ENCODE measurements around the gene MYZAP.

The MYZAP gene

DNA sequence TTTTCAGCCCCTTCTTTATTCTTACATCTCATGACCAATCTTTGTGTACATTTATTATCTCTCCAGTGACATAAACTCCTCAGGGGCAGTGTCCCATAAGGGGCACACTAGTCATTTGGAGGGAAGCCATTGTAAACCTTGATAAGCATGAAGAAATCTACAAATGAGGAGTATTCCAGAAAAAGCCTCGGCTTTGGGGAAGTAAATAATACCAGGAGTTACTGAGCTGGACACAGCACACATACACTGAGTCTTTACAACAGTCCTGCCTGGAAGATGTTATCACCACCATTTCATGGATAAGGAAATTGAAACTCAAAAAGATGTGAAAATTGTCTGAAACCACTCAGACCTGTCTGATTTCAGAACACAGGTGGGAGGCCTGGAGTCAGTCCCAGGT lies 99.4 kb downstream of the MYZAP start:
- DNase-seq (ENCODE audit: low read depth in 3 of 3, low spot score in 1 of 3), result no peak

DNA sequence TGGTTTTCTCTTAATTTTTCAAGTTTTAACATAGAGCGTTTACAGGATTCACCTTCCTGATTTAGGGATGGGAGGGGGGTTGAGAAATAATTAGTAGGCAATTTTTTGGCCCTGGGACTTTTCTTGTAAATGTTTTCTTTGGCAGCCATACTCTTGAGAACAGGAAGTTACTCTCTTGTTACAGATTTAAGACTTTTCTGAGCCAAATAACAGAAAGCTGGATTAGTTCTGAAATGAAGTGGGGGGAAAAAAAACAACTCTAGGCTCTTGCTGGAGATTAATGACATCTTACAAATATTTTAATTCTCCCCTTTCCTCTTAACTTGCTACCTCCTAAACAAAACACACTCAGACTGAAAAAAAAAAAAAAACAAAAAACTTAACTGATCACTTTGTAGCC lies 101.0 kb downstream of the MYZAP start:
- no peak for DNase-seq (ENCODE audit: low read depth in 3 of 3, low spot score in 1 of 3)

DNA sequence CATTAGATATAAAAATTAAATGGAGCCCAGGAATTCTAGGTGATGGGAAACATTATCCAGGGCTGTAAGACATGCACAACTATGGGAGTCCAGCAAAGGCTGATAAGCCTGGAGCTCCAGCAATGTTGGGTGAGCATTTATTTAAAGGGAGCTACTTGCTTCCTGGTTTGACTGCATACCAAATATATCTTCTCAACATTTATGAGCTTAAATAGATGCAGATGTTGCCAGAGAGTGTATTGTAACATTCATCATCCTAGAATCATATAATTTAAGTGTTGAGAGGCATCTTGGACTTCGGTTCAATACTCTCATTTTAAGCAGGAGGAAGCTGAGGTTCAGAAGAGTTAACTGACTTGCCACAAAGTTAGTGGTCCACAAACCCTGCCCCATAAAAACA lies 102.6 kb downstream of the MYZAP start:
- no peak for DNase-seq (ENCODE audit: low read depth in 3 of 3, low spot score in 1 of 3)

DNA sequence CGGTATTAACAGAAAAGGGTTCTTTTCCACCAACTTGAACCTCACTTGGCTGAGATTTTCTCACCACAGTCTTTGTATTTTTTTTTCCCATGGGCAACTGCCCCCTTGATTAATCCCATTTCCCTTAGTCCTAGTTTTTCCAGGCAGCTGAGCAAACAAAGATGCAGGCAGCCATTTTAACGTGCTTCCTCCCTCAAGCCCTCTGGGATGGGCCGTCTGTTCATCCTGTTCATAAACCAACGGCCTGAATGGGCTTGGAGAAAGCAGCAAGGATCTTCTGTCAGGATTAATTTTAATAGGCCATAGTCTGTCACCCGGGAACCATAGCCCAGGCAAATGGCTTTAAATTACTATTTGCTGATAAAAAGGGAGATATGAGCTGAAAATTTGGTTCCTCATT lies 104.4 kb downstream of the MYZAP start:
- no peak for DNase-seq (ENCODE audit: low read depth in 3 of 3, low spot score in 1 of 3)

DNA sequence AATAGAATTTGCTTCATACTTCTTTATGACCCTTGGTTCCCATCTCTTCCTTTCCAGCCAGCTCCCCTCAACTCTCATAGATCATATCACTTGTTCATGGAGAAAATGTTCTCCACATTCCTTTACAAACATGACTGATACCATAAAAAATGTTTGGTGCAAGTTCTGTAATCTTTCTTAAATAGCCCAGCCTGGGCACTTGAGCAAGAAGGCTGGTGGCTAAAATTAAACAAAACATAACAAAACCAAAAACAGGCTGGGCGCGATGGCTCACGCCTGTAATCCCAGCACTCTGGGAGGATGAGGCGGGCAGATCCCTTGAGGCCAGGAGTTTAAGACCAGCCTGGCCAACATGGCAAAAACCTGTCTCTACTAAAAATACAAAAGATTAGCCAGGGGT lies 105.9 kb downstream of the MYZAP start:
- DNase-seq (ENCODE audit: low read depth in 3 of 3, low spot score in 1 of 3), result no peak

DNA sequence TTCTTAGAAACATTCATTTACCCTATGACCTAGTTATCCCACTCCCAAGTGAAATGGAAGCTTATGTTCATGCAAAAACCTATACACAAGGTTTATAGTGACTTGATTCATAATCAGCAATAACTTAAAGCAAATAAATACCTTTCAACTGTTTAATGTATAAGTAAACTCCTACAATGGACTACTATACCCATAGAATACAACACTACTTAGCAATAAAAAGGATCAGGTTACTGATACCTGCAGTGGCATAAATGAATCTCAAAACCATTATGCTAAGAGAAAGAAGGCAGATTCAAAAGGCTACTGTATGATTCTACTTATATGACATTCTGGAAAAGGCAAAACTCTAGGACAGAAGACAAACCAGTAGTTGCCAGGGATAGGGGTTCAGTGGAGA lies 106.5 kb downstream of the MYZAP start:
- no peak for DNase-seq (ENCODE audit: low read depth in 3 of 3, low spot score in 1 of 3)

DNA sequence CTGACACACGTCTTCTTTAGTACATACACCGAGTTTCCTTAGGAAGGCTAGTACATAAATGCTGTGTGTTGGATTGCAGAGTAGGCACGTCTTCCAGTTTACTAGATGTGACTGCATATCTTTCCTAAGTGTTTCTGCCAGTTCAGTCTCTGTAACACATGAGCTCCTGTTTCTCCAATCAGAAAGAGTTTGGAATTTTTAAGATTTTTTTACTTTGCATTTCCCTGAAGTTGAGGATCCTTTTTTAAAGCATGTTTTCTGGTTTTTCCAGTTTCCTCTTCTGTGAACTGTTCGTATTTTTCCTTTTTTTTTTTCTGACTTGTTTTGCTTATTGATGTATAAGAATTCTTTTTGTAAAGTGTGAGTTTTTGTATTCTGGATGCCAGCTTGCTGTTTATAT lies 107.3 kb downstream of the MYZAP start:
- no peak for DNase-seq (ENCODE audit: low read depth in 3 of 3, low spot score in 1 of 3)

DNA sequence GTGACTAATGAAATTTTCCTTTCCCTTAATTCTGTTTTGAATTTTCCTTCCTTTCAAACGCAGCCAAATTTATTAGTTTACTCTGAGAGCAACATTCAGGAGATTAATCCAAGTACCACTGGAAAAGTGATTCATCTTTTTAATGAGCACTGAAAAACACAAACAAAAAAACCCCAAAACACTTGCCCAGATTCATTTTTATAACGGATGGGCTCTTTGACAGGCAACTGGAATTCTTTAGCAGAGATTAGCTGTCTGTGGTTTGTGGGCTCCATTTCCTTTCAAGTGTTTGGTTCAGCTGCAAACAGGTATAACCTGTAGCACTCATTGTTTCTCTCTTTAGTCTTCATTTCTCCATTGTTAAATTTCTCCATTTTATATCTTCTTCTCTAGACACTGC lies 111.7 kb downstream of the MYZAP start:
- no peak for DNase-seq (ENCODE audit: low read depth in 3 of 3, low spot score in 1 of 3)

DNA sequence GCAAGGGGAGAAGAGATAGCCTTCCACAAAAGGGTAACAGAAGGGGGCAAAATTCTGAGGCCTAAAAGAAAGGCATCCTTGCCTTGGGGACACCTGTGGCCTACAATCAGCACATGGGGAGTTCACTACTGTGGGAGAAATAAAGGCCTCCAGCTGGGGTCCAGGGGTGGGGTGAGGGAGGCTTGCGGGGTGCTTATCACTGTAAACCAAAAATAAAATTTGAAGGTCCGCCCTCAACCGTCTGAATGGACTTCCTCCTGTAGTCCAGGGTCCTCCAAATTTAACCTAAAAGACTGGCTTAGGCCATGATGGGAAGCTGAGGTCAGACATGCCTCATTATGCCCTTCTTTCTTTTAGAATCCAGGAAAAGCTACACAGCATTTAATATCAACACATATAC lies 112.7 kb downstream of the MYZAP start:
- DNase-seq (ENCODE audit: low read depth in 3 of 3, low spot score in 1 of 3), result no peak

DNA sequence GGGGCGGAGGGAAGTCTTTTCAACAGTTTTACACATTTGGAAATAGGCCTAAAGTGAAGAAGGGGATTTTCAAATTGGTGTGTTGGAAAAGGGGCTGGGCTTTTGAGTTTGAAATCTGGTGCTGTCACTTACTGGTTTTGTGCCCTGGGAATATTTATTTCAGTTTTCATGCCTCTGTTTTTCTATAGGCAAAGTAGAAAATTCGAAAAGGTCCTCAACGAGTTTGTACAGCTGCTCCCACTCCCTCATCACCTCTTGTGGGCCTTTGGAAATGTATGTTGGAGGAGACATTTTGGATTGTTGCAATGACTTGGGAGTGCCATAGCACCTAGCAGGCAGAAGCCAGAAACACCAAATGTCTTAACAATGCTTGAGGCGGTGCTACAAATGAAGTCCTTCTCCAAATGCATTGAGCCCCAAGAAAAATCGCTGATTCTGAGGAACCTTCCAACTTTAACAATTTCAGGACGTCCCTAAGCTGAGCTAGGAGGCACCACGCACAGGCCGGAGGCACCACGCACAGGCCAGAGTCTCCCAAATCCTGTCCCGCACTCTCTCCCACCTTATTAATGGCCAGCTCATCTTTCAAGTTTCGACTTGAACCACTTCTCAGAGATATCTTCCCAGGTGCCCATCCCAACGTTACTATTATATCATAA lies 114.2 kb downstream of the MYZAP start:
- DNase-seq (ENCODE audit: low read depth in 3 of 3, low spot score in 1 of 3), result no peak

DNA sequence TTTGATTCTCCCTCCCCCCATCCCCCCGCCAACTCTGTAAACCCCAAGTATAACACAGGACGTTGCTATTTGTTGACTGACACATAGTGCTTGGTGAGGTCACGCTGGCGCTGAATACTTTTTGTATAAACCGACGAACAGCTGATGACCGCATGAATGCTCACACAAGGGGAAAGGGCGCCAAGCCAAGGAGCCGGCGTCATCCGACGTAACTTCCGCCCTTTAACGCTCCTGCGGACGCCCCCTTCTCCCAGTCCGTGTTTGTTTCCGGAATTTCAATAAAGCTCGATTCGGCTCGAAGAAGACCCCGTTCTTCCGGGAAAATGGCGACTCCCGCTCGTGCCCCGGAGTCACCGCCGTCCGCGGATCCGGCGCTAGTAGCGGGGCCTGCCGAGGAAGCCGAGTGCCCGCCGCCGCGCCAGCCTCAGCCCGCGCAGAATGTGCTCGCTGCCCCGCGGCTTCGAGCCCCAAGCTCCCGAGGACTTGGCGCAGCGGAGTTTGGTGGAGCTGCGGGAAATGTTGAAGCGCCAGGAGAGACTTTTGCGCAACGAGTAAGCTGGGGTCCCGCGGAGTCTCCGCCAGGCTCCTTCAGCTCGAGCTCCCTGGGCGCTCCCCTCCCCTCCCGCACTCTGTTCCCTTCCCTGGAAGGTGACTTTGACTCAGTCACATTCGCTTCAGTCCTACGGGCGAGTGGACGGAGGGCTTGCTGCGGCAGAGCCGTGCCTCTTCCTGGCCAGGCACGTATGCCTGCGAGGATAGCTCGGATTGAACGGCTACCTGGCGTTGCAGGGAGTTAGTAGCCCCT lies 114.9 kb downstream of the MYZAP start, which contains the start of gene POLR2M:
Gene POLR2M, plus strand, starts transcription at position 310 of the 805 bp plus-strand sequence. Its CDS starts 129 bp downstream, at position 439.
- DNase-seq (ENCODE audit: low read depth in 3 of 3, low spot score in 1 of 3), result peak; percentile 68 to 72 (median 70)

DNA sequence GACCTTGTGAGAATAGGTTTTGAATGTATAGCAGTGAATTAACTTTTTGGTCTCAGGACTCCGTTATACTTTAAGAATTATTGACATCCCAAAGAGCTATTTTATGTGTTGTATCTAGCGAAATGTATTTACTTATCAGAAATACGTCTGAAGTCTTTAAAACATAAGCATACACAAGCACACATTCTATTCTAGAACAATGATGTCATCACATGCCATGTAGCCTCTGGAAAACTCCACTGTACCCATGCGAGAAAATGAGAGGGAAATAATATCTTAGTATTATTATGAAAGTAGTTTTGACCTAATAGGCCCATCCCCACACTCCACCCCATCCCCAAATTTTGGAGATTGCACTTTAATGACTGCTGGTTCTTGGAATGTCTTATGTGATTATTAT lies 116.3 kb downstream of the MYZAP start:
- DNase-seq (ENCODE audit: low read depth in 3 of 3, low spot score in 1 of 3), result no peak

DNA sequence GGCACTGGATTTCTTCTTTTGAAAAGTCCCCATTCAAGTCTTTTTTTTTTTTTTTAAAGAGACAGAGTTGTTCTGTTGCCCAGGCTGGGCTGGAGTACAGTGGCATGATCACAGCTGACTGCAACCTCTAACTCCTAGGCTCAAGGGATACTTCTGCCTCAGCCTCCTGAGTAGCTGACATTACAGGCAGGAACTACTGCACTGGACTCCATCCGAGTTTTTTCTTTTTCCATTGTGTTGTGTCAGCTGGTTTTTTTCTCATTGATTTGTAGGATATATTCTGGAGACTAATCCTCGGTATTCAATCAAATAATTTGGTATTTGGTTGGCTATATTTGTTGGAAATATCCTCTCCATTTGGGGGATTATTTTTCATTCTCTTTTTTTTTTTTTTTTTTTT lies 126.6 kb downstream of the MYZAP start:
- no peak for DNase-seq (ENCODE audit: low read depth in 3 of 3, low spot score in 1 of 3)

DNA sequence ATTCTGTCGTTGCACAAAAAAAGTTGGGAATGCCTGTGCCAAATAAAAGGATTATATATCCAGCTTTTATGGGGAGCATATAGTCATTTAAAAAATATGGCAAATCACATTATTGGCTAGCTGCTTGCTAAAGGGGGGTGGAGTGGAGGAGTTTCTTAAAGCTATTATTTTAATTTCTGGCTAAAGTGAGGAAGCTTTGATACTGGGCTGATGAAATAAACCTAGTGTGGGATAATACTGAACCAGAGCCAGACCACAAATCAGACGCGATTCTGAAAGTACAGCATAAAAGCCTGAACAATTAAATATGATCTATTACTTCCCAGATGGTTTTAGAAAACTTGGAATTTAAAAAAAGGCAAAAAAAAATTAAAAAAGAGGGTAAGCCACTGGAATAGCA lies 129.2 kb downstream of the MYZAP start:
- DNase-seq (ENCODE audit: low read depth in 3 of 3, low spot score in 1 of 3), result no peak

DNA sequence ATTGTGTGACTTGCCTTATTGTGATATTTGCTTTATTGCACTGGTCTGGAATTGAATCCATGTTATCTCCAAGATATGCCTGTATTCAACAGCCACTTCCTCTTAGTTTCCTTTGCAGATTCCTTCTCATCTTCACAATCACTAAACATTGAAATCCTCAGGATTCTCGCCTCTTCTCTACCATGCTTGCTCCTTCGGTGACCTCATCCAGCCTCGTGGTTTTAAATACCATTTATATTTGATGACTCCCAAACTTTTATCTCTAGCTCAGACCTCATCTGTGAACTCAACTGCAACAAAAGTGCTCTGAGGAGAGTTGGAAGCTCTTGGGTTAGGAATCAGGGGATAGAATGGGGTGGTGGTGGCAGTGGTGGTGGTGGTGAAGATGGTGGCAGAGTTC lies 134.7 kb downstream of the MYZAP start:
- no peak for DNase-seq (ENCODE audit: low read depth in 3 of 3, low spot score in 1 of 3)

DNA sequence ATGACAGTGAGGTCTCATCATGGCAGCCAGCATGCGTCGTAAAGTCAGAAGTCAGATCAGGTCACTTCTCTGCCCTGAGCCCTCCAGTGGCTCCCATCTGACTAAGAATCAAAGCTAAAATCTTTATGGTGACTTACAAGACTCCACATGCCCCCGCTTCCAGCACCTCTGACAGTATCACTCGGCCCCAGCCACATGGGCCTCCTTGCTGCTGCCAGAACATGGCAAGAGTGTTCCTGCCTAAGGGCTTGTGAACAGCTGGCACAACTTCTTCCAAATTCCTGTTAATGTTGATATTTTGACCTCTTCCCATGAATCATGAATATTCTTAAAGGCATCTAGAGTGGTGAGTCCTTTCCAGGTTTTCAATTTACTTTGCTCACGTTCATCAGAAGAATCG lies 135.3 kb downstream of the MYZAP start:
- DNase-seq (ENCODE audit: low read depth in 3 of 3, low spot score in 1 of 3), result no peak

DNA sequence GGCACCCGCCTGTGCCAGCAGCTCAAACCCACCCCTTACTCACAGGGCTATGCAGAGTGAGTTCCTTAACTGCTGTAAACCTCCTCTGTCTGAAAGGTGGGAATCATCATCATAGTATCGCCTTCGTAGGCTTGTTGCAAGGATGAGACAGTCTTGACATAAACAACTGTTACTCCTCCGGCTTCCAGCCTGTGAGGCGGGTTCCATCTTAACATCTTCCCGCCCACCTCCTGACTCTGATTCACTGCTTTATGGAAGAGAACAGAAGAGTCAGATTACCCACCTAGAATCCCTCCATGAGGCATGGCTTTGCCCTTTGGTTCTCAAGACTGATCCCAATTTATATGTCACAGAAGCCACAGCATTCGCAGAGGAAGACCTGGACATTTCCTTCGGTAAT lies 136.7 kb downstream of the MYZAP start:
- no peak for DNase-seq (ENCODE audit: low read depth in 3 of 3, low spot score in 1 of 3)

DNA sequence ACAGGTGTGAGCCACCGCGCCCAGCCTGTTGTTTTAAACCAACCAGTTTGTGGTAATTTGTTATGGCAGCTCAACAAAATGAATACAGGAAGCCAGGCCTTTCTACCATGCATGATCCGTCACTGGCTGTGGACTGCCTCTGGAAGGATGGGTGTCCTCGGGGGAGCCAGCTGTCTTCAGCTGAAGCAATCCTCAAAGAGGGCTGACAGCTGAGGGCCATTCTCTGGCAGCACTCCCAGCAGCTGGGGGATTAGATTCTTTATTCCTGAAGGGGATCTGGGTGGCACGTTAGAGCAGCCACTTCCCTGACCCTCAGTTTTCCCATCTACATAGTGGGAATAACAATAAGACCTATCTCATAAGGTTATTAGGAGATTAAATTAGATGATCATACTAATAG lies 139.2 kb downstream of the MYZAP start:
- DNase-seq (ENCODE audit: low read depth in 3 of 3, low spot score in 1 of 3), result no peak

DNA sequence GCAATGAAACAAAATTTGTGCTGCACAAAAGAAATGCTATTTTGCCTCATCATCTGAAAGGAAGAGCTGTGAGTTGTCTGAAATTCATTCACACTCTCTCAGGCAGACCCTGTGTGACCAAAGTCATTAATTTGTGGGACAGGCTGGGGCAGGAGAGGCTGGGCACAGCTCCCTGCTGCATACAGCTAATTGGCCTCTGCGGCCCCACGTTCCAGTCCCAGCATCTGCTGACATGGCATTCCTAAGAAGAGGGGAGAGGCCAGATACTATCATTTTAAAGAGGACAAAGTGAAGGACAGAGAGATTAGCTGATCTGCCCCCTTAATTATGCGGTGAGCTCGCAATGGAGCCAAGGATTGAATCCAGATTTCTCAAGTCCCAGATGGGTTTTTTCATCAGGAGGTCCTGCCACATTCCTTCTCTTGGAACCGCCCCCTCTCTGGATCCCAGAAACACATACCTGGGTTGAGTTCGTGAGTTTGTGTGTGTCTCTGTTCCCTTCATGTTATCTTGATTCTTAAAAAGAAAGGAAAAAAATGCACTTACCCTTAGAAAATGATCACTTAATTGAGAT lies 139.9 kb downstream of the MYZAP start:
- no peak for DNase-seq (ENCODE audit: low read depth in 3 of 3, low spot score in 1 of 3)

DNA sequence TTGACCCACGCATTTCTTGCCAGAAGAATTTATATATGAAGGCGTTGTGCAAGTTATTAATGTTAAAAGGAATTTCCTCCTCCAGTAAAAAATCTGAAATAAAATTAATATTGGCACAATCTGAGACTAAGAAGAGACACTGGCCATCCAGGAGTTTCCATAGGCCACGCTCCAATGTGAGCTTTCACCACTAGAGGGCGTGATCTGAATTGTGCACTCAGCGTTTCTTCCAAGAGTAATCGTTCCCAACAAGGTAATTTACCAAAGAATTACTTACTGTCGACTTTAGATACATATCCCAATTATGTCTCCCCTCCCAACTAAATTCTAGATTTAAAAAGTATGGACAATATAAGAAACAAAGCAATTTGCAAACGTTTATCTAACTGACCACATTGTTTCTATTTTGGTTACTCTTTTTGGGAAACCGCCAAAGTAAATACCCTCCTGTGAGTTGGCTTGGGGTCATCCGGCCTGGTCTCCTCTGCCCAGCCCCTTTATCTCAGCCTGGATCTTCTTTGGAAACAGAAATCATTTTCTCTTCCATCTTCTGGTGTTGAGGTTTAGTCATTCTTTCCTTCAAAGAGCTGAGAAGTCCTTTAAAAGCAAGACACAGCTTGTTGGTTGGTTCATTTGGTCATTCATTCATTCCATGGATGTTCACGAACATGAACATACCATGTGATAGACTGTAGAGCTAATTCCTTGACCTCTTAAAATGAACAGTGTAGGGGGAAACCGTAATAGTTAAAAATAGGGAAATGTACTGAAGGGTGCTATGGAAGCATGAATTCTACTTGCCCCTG lies 141.0 kb downstream of the MYZAP start:
- peak in 2 of 3 donors; percentile 5 to 26 for DNase-seq (ENCODE audit: low read depth in 3 of 3, low spot score in 1 of 3)

DNA sequence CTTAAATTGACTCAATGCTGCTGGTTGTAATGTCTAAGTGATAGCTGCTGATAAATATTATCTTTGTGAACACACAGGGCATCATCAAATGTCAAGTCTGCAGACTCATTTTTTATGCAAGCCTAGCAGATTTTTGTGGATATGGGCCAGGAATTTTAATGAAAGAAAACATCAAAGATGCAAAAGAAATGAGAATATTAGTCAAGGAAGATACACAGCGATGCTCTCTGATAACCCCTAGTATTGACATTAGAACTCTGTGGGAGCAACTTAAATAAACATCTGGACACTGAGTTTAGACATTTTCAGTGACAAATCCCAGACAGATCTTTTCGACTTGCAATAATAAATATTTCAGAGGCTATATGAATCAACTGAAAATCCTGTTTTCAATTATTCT lies 143.2 kb downstream of the MYZAP start:
- DNase-seq (ENCODE audit: low read depth in 3 of 3, low spot score in 1 of 3), result no peak
